ENCODE measurements around the gene THSD7B.

Gene THSD7B

GRCh38 chr2:136860443-136860958 lies 95.2 kb downstream of the THSD7B start:
- DNase-seq (ENCODE audit: low spot score) = no peak
- Histone ChIP-seq H3K4me3 (ENCODE audit: low read length in 2 of 2) (no peak overlapping the region), H3K36me3 (replicated peaks in 1 of 2; ENCODE audit: control insufficient read depth in 2 of 2, insufficient read depth in 2 of 2, low read length in 2 of 2) (no peaks in the 10 kb centered on the region), H3K4me1 (ENCODE audit: control insufficient read depth in 2 of 2, insufficient read depth in 1 of 2, low read depth in 1 of 2, low read length in 2 of 2) (no peaks in the 10 kb centered on the region), H3K14ac (ENCODE audit: low read length) (no peak overlapping the region), H2BK120ac (ENCODE audit: low read depth, low read length) (no peak overlapping the region), H4K8ac (ENCODE audit: low read depth, low read length) (no peak overlapping the region), H3K27ac (replicated peaks; ENCODE audit: low read length) (no peak overlapping the region), H3K4me2 (ENCODE audit: insufficient read depth, low read length, poor library complexity, severe bottlenecking) (no peak overlapping the region), H3K27me3 (ENCODE audit: control insufficient read depth in 3 of 3, insufficient read depth in 3 of 3, low read depth in 1 of 3, low read length in 3 of 3) (no peaks in the 10 kb centered on the region), H3K4ac (ENCODE audit: low read length) (no peak overlapping the region), H3K9me3 (replicated peaks in 1 of 2; ENCODE audit: control insufficient read depth in 2 of 2, insufficient read depth in 1 of 2, low read depth in 1 of 2, low read length in 2 of 2) (no peaks in the 10 kb centered on the region), H2AFZ (ENCODE audit: low read length) (no peak overlapping the region), H2BK15ac (ENCODE audit: low read length) (no peak overlapping the region), H2BK5ac (ENCODE audit: low read length) (no peak overlapping the region), H2AK5ac (ENCODE audit: low read depth, low read length) (no peak overlapping the region), H3K79me1 (ENCODE audit: low read depth, low read length) (no peaks in the 10 kb centered on the region), H4K91ac (ENCODE audit: low read depth, low read length, poor library complexity) (no peak overlapping the region), H3K23ac (ENCODE audit: low read depth, low read length, poor library complexity) (no peak overlapping the region), H3K18ac (ENCODE audit: low read length) (no peak overlapping the region), H3K9ac (ENCODE audit: low read depth, low read length, poor library complexity) (no peak overlapping the region), H2BK12ac (ENCODE audit: low read length) (no peak overlapping the region)
- no CpG with 5 or more reads among the region's 2 CpGs for WGBS, 2 donors (ENCODE audit: extremely low coverage in 2 of 2, insufficient read length in 2 of 2, insufficient replicate concordance in 1 of 2)

- Histone ChIP-seq H3K4me2 (ENCODE audit: insufficient read depth, low read length, poor library complexity, severe bottlenecking) (no peak overlapping the region), H3K9ac (ENCODE audit: low read depth, low read length, poor library complexity) (no peak overlapping the region), H2AFZ (ENCODE audit: low read length) (no peak overlapping the region), H3K79me1 (ENCODE audit: low read depth, low read length) (no peaks in the 10 kb centered on the region), H4K91ac (ENCODE audit: low read depth, low read length, poor library complexity) (no peak overlapping the region), H2BK15ac (ENCODE audit: low read length) (no peak overlapping the region), H2BK12ac (ENCODE audit: low read length) (no peak overlapping the region), H3K9me3 (replicated peaks in 1 of 2; ENCODE audit: control insufficient read depth in 2 of 2, insufficient read depth in 1 of 2, low read depth in 1 of 2, low read length in 2 of 2) (no peaks in the 10 kb centered on the region), H2AK5ac (ENCODE audit: low read depth, low read length) (no peak overlapping the region), H2BK120ac (ENCODE audit: low read depth, low read length) (no peak overlapping the region), H3K18ac (ENCODE audit: low read length) (no peak overlapping the region), H3K27me3 (ENCODE audit: control insufficient read depth in 3 of 3, insufficient read depth in 3 of 3, low read depth in 1 of 3, low read length in 3 of 3) (no peaks in the 10 kb centered on the region), H3K4ac (ENCODE audit: low read length) (no peak overlapping the region), H3K23ac (ENCODE audit: low read depth, low read length, poor library complexity) (no peak overlapping the region), H2BK5ac (ENCODE audit: low read length) (no peak overlapping the region), H3K36me3 (replicated peaks in 1 of 2; ENCODE audit: control insufficient read depth in 2 of 2, insufficient read depth in 2 of 2, low read length in 2 of 2) (no peaks in the 10 kb centered on the region), H4K8ac (ENCODE audit: low read depth, low read length) (no peak overlapping the region), H3K14ac (ENCODE audit: low read length) (no peak overlapping the region), H3K4me1 (ENCODE audit: control insufficient read depth in 2 of 2, insufficient read depth in 1 of 2, low read depth in 1 of 2, low read length in 2 of 2) (no peaks in the 10 kb centered on the region), H3K27ac (replicated peaks; ENCODE audit: low read length) (no peak overlapping the region), H3K4me3 (ENCODE audit: low read length in 2 of 2) (no peak overlapping the region)
- no peak for DNase-seq (ENCODE audit: low spot score)
- WGBS, 2 donors (ENCODE audit: extremely low coverage in 2 of 2, insufficient read length in 2 of 2, insufficient replicate concordance in 1 of 2) = no CpG with 5 or more reads among the region's 6 CpGs
Observed at GRCh38 chr2:136863468-136863867, 98.1 kb downstream of the THSD7B start.

GRCh38 chr2:136863874-136864273 lies 98.5 kb downstream of the THSD7B start:
- H3K14ac ChIP-seq (ENCODE audit: low read length) = no peak overlapping the region
- no CpG with 5 or more reads among the region's 4 CpGs for WGBS, 2 donors (ENCODE audit: extremely low coverage in 2 of 2, insufficient read length in 2 of 2, insufficient replicate concordance in 1 of 2)
- H3K4me1 ChIP-seq (ENCODE audit: control insufficient read depth in 2 of 2, insufficient read depth in 1 of 2, low read depth in 1 of 2, low read length in 2 of 2) = no peaks in the 10 kb centered on the region
- no peaks in the 10 kb centered on the region for H3K27me3 ChIP-seq (ENCODE audit: control insufficient read depth in 3 of 3, insufficient read depth in 3 of 3, low read depth in 1 of 3, low read length in 3 of 3)
- no peak overlapping the region for H2AFZ ChIP-seq (ENCODE audit: low read length)
- H3K36me3 ChIP-seq (replicated peaks in 1 of 2; ENCODE audit: control insufficient read depth in 2 of 2, insufficient read depth in 2 of 2, low read length in 2 of 2) = no peaks in the 10 kb centered on the region
- H2BK5ac ChIP-seq (ENCODE audit: low read length) = no peak overlapping the region
- H2AK5ac ChIP-seq (ENCODE audit: low read depth, low read length) = no peak overlapping the region
- H4K91ac ChIP-seq (ENCODE audit: low read depth, low read length, poor library complexity) = no peak overlapping the region
- no peak overlapping the region for H2BK120ac ChIP-seq (ENCODE audit: low read depth, low read length)
- H4K8ac ChIP-seq (ENCODE audit: low read depth, low read length) = no peak overlapping the region
- H3K9me3 ChIP-seq (replicated peaks in 1 of 2; ENCODE audit: control insufficient read depth in 2 of 2, insufficient read depth in 1 of 2, low read depth in 1 of 2, low read length in 2 of 2) = no peaks in the 10 kb centered on the region
- H3K18ac ChIP-seq (ENCODE audit: low read length) = no peak overlapping the region
- no peak overlapping the region for H3K27ac ChIP-seq (replicated peaks; ENCODE audit: low read length)
- no peak overlapping the region for H3K23ac ChIP-seq (ENCODE audit: low read depth, low read length, poor library complexity)
- H3K9ac ChIP-seq (ENCODE audit: low read depth, low read length, poor library complexity) = no peak overlapping the region
- no peak overlapping the region for H2BK15ac ChIP-seq (ENCODE audit: low read length)
- H3K4me3 ChIP-seq (ENCODE audit: low read length in 2 of 2) = no peak overlapping the region
- H3K4ac ChIP-seq (ENCODE audit: low read length) = no peak overlapping the region
- DNase-seq (ENCODE audit: low spot score) = no peak
- H3K79me1 ChIP-seq (ENCODE audit: low read depth, low read length) = no peaks in the 10 kb centered on the region
- H2BK12ac ChIP-seq (ENCODE audit: low read length) = no peak overlapping the region
- no peak overlapping the region for H3K4me2 ChIP-seq (ENCODE audit: insufficient read depth, low read length, poor library complexity, severe bottlenecking)

- no peak overlapping the region for H2BK120ac ChIP-seq (ENCODE audit: low read depth, low read length)
- no peaks in the 10 kb centered on the region for H3K27me3 ChIP-seq (ENCODE audit: control insufficient read depth in 3 of 3, insufficient read depth in 3 of 3, low read depth in 1 of 3, low read length in 3 of 3)
- H3K4me1 ChIP-seq (ENCODE audit: control insufficient read depth in 2 of 2, insufficient read depth in 1 of 2, low read depth in 1 of 2, low read length in 2 of 2) = no peaks in the 10 kb centered on the region
- H3K79me1 ChIP-seq (ENCODE audit: low read depth, low read length) = no peaks in the 10 kb centered on the region
- H4K8ac ChIP-seq (ENCODE audit: low read depth, low read length) = no peak overlapping the region
- H3K4me3 ChIP-seq (ENCODE audit: low read length in 2 of 2) = no peak overlapping the region
- no peak overlapping the region for H2BK5ac ChIP-seq (ENCODE audit: low read length)
- H4K91ac ChIP-seq (ENCODE audit: low read depth, low read length, poor library complexity) = no peak overlapping the region
- no peak overlapping the region for H2BK15ac ChIP-seq (ENCODE audit: low read length)
- no peak for DNase-seq (ENCODE audit: low spot score)
- H2AK5ac ChIP-seq (ENCODE audit: low read depth, low read length) = no peak overlapping the region
- H3K18ac ChIP-seq (ENCODE audit: low read length) = no peak overlapping the region
- no peak overlapping the region for H3K4me2 ChIP-seq (ENCODE audit: insufficient read depth, low read length, poor library complexity, severe bottlenecking)
- WGBS, 2 donors (ENCODE audit: extremely low coverage in 2 of 2, insufficient read length in 2 of 2, insufficient replicate concordance in 1 of 2) = no CpG with 5 or more reads among the region's 1 CpG
- no peak overlapping the region for H3K4ac ChIP-seq (ENCODE audit: low read length)
- no peak overlapping the region for H3K23ac ChIP-seq (ENCODE audit: low read depth, low read length, poor library complexity)
- H2BK12ac ChIP-seq (ENCODE audit: low read length) = no peak overlapping the region
- H3K9me3 ChIP-seq (replicated peaks in 1 of 2; ENCODE audit: control insufficient read depth in 2 of 2, insufficient read depth in 1 of 2, low read depth in 1 of 2, low read length in 2 of 2) = no peaks in the 10 kb centered on the region
- H3K9ac ChIP-seq (ENCODE audit: low read depth, low read length, poor library complexity) = no peak overlapping the region
- no peak overlapping the region for H3K14ac ChIP-seq (ENCODE audit: low read length)
- no peak overlapping the region for H2AFZ ChIP-seq (ENCODE audit: low read length)
- H3K27ac ChIP-seq (replicated peaks; ENCODE audit: low read length) = no peak overlapping the region
- no peaks in the 10 kb centered on the region for H3K36me3 ChIP-seq (replicated peaks in 1 of 2; ENCODE audit: control insufficient read depth in 2 of 2, insufficient read depth in 2 of 2, low read length in 2 of 2)
Observed at GRCh38 chr2:136871424-136871823, 106.1 kb downstream of the THSD7B start.
